NCI-H226 (cell line): Measurements from ENCODE around the gene HECTD3.

ENCODE experiments used
- DNase-seq: peaks from one replicate; pipeline ENCODE4 v3.0.0-alpha.2; 2015

The HECTD3 gene

GRCh38 chr1:45010855-45011811 is at the start of gene HECTD3:
TSS of gene HECTD3 (minus strand) at chr1:45011324. CDS start at chr1:45011257, 67 bp downstream.
- peak; percentile 75 for DNase-seq

- no peak for DNase-seq
Measured at GRCh38 chr1:45059829-45060228, 48.7 kb upstream of the HECTD3 start.

- no peak for DNase-seq
Measured at GRCh38 chr1:45057542-45057941, 46.4 kb upstream of the HECTD3 start.

- no peak for DNase-seq
Measured at GRCh38 chr1:45051005-45051772, 40.1 kb upstream of the HECTD3 start.

GRCh38 chr1:45047032-45047431 is 35.9 kb upstream of the HECTD3 start:
- DNase-seq: no peak

GRCh38 chr1:45044916-45045315 is 33.8 kb upstream of the HECTD3 start:
- DNase-seq: peak; percentile 12

- no peak for DNase-seq
Measured at GRCh38 chr1:45043094-45043493, 32.0 kb upstream of the HECTD3 start.

GRCh38 chr1:45040297-45040696 is 29.2 kb upstream of the HECTD3 start:
- no peak for DNase-seq

- DNase-seq: no peak
Measured at GRCh38 chr1:45038661-45039364, 27.7 kb upstream of the HECTD3 start.

- DNase-seq: no peak
Measured at GRCh38 chr1:45038240-45038639, 27.1 kb upstream of the HECTD3 start.

- DNase-seq: peak; percentile 37
Measured at GRCh38 chr1:45037456-45037855, 26.3 kb upstream of the HECTD3 start.

- no peak for DNase-seq
Measured at GRCh38 chr1:45035631-45036301, 24.6 kb upstream of the HECTD3 start.

- DNase-seq: no peak
Measured at GRCh38 chr1:45033356-45033755, 22.2 kb upstream of the HECTD3 start.

GRCh38 chr1:45032837-45033236 is 21.7 kb upstream of the HECTD3 start:
- DNase-seq: no peak

- DNase-seq: no peak
Measured at GRCh38 chr1:45026446-45026845, 15.3 kb upstream of the HECTD3 start.

GRCh38 chr1:45023663-45024062 is 12.5 kb upstream of the HECTD3 start:
- no peak for DNase-seq

- peak; percentile 22 for DNase-seq
Measured at GRCh38 chr1:45018599-45019230, 7.6 kb upstream of the HECTD3 start.

- DNase-seq: no peak
Measured at GRCh38 chr1:45016767-45017166, 5.6 kb upstream of the HECTD3 start.

- DNase-seq: no peak
Measured at GRCh38 chr1:45016090-45016697, 5.1 kb upstream of the HECTD3 start.

GRCh38 chr1:45015683-45016082 is 4.6 kb upstream of the HECTD3 start:
- no peak for DNase-seq

GRCh38 chr1:45014321-45015028 is 3.4 kb upstream of the HECTD3 start:
- peak; percentile 35 for DNase-seq
